ENCODE data around the gene ACVRL1. TPM values are rescaled to one million over a fixed set of nuclear protein-coding genes. Genes with fewer than 3 reads are reported as not detected.
"Not testable (repeated sequence)": the region's sequence is repeated elsewhere in the genome, so short reads cannot be mapped to it uniquely, and the experiment has no call there.

ACVRL1 gene
- total RNA-seq, 1 experiment from 2014 or later, result not detected

DNA sequence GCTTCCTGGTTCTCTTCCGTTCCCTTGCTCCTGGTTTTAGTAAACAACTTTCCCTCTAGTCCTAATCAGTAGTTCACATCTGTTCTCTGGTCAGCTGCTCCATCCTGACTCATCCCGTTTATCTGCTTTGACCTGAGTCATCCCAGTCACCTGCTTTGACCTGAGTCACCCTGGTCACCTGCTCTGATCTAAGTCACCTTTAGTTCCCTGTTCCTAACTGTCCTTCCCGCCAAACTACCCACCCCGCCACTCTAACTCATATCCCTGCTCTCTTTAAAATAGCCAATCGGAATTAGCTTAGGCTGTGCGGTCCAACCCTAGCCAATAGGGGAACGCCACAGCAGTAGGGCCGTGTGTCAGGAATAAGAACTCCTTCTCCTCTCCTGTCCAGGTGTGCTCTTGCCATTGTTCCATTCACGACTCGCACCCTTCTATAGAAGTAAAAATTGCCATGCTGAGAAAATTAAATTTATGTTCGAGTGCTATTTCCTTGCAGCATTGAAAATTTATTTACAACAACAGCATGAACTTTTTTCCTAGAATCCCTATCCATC, 22.6 kb upstream of the ACVRL1 start:
- no peak for TF ChIP-seq CTCF (conservative IDR thresholded peaks at IDR 0.05)
- no peak for TF ChIP-seq EZH2 (IDR thresholded peaks at IDR 0.05; ENCODE audit: low read depth)
- H3K4me3 ChIP-seq, result no peak overlapping the region
- H3K9me3 ChIP-seq (ENCODE audit: insufficient read depth, low read depth), result peaks cover 11% of the 10 kb centered on the region
- no peaks in the 10 kb centered on the region for H3K36me3 ChIP-seq (ENCODE audit: low read depth)
- no peaks in the 10 kb centered on the region for H4K20me1 ChIP-seq (ENCODE audit: insufficient read depth)
- H2AFZ ChIP-seq, result no peak overlapping the region
- no peaks in the 10 kb centered on the region for H3K4me1 ChIP-seq (replicated peaks; ENCODE audit: insufficient read depth)
- H3K27me3 ChIP-seq (ENCODE audit: insufficient read depth, low read depth), result peaks cover 6% of the 10 kb centered on the region; the same call in 1 of the 2 replicates
- ChIA-PET POLR2A (ENCODE audit: unreplicated experiment) (no interaction called here), CTCF (no interaction called here)
- DNase-seq, result peak in 1 of 2 experiments; percentile 55
- intact Hi-C loops (cut with micrococcal nuclease; ENCODE audit: unreplicated experiment), result no loop called here
- no peak overlapping the region for H3K27ac ChIP-seq
- no peaks in the 10 kb centered on the region for H3K79me2 ChIP-seq (ENCODE audit: low read depth)
- no TSS peak for BruUV-seq (replicated peaks)
- no peaks in the 10 kb centered on the region for H3F3A ChIP-seq (ENCODE audit: insufficient read depth, low read depth)
- no peak overlapping the region for H3K4me2 ChIP-seq
- no peaks in the 10 kb centered on the region for H3K9me2 ChIP-seq (ENCODE audit: insufficient read depth)

DNA sequence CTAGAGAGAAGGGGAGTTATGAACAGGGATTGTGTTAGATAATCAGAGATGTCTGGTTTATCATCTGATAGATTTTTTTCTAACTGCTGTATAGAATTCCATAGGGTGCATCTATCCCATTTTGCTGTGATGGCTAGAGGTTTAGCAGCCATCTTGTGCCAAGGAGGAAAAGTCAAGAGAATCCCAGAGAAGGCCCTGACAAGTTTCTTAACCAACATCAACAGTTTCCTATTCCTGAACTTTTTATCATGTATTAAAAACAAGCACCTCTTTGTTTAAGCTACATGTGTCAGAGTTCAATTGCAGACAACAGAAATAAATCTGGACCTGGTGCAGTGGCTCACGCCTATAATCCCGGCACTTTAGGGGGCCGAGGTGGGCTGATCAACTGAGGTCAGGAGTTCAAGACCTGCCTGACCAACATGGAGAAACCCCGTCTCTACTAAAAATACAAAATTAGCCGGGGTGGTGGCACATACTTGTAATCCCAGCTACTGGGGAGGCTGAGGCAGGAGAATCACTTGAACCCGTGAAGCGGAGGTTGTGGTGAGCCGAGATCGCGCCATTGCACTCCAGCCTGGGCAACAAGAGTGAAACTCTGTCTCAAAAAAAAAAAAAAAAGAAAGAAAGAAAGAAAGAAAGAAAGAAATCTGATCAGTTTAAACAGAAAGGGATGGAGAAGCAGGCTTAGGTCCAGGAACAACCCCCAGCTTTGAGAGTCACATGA, 21.8 kb upstream of the ACVRL1 start:
- POLR2A ChIA-PET (ENCODE audit: unreplicated experiment); BruUV-seq (replicated peaks); intact Hi-C loops (cut with micrococcal nuclease; ENCODE audit: unreplicated experiment): not testable (repeated sequence)

DNA sequence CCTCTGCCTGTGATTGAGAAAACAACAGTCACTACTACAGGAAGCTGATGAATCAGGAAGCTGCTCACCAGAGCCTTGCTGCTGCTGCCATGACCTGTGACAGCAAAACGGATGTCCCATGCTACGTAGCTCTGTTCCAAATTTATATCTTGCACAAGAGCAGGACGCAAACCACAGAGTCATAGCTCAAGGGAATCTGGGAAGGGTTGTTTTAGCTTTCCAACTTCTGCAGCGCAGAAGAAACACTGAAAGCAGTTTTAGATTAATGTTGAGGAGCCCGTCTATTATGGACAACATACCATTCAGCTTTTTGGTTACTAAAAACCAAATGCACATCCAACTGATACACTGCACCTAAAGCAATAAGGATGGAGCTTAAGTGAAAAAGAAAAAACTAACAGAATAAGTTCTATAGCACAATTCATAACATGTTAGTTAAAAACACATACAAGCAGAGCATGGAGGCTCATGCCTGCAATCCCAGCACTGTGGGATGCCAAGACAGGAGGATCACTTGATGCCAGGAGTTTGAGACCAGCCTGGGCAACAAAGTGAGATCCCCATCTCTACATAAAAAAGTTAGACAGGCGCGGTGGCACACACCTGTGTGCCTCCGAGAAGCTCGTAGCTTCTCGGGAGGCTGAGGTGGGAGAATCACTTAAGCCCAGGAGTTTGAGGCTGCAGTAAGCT, 21.1 kb upstream of the ACVRL1 start:
- DNase-seq, result peak in 1 of 2 experiments; percentile 46
- H4K20me1 ChIP-seq (ENCODE audit: insufficient read depth), result no peaks in the 10 kb centered on the region
- H3K4me3 ChIP-seq, result no peak overlapping the region
- no peaks in the 10 kb centered on the region for H3K4me1 ChIP-seq (replicated peaks; ENCODE audit: insufficient read depth)
- no peak overlapping the region for H2AFZ ChIP-seq
- H3K9me3 ChIP-seq (ENCODE audit: insufficient read depth, low read depth), result peaks cover 11% of the 10 kb centered on the region
- TF ChIP-seq EZH2 (IDR thresholded peaks at IDR 0.05; ENCODE audit: low read depth) (no peak), CTCF (conservative IDR thresholded peaks at IDR 0.05) (no peak)
- no peaks in the 10 kb centered on the region for H3F3A ChIP-seq (ENCODE audit: insufficient read depth, low read depth)
- H3K4me2 ChIP-seq, result peak overlapping the region; percentile 21; the same call in 1 of the 2 replicates
- H3K36me3 ChIP-seq (ENCODE audit: low read depth), result no peaks in the 10 kb centered on the region
- CTCF ChIA-PET, result interaction anchor here (0.6 kb wide), 1 partner anchor 60 kb away, joined by 3 read pairs; no protein-coding TSS in a partner anchor
- intact Hi-C loops (cut with micrococcal nuclease; ENCODE audit: unreplicated experiment), result no loop called here
- no peaks in the 10 kb centered on the region for H3K9me2 ChIP-seq (ENCODE audit: insufficient read depth)
- POLR2A ChIA-PET (ENCODE audit: unreplicated experiment), result interaction anchor here (0.5 kb wide), 1 partner anchor 134 kb away, joined by 3 read pairs; no protein-coding TSS in a partner anchor
- no TSS peak for BruUV-seq (replicated peaks)
- H3K27ac ChIP-seq, result no peak overlapping the region
- peaks cover 4% of the 10 kb centered on the region; the same call in 1 of the 2 replicates for H3K27me3 ChIP-seq (ENCODE audit: insufficient read depth, low read depth)
- H3K79me2 ChIP-seq (ENCODE audit: low read depth), result no peaks in the 10 kb centered on the region

More for the DNA sequence above, 21.8 kb upstream of the ACVRL1 start:
- not testable (repeated sequence) for H3F3A ChIP-seq (ENCODE audit: insufficient read depth, low read depth); H3K4me1 ChIP-seq (replicated peaks; ENCODE audit: insufficient read depth); H2AFZ ChIP-seq; DNase-seq; H3K79me2 ChIP-seq (ENCODE audit: low read depth); H4K20me1 ChIP-seq (ENCODE audit: insufficient read depth); H3K36me3 ChIP-seq (ENCODE audit: low read depth); H3K27ac ChIP-seq; H3K9me2 ChIP-seq (ENCODE audit: insufficient read depth); H3K4me2 ChIP-seq; H3K4me3 ChIP-seq; H3K27me3 ChIP-seq (ENCODE audit: insufficient read depth, low read depth)
- peaks cover 11% of the 10 kb centered on the region for H3K9me3 ChIP-seq (ENCODE audit: insufficient read depth, low read depth)
- CTCF ChIA-PET, result interaction anchor here (0.6 kb wide), 1 partner anchor 60 kb away, joined by 3 read pairs; no protein-coding TSS in a partner anchor

Data from PC-9 (cell line).